Body of pancreas (tissue), 4 donors: Measurements from ENCODE around the gene BRWD1. TPM values are rescaled to one million over a fixed set of nuclear protein-coding genes. Genes with fewer than 3 reads are reported as not detected.

Source experiments
- ATAC-seq: fragments of 150-250 bp; one replicate; pipeline ENCODE4 v1.9.1; 2016
- DNase-seq, 4 donors: peaks; one replicate each; pipeline ENCODE4 v3.0.0-alpha.2; 2019
- H3K27ac ChIP-seq, 4 donors: fragments of 200-600 bp; sonication (generic); 1 replicate in 3 of 4; 2 replicates in 1 of 4; pipeline versions ENCODE4 v1.5.1 to v1.6.1; 2016 to 2019; ENCODE audit warnings: mild to moderate bottlenecking in 1 of 4, mixed read lengths in 1 of 4, moderate library complexity in 1 of 4
- H3K27me3 ChIP-seq, 2 donors: fragments of 200-600 bp; sonication (generic); one replicate each; pipeline ENCODE4 v1.6.0; 2016; ENCODE audit warnings: mild to moderate bottlenecking in 1 of 2
- H3K36me3 ChIP-seq, 2 donors: fragments of 200-600 bp; sonication (generic); replicated peaks in 1 of 2; 2 replicates each; pipeline ENCODE4 v1.5.1; 2016; ENCODE audit warnings: low read depth in 2 of 2; ENCODE audit not compliant: insufficient read depth in 1 of 2
- H3K4me1 ChIP-seq: fragments of 200-600 bp; sonication (generic); one replicate; pipeline ENCODE4 v1.6.0; 2016
- H3K4me3 ChIP-seq, 2 donors: fragments of 200-600 bp; sonication (generic); 1 replicate in 1 of 2; 2 replicates in 1 of 2; pipeline ENCODE4 v1.5.1; 2016 to 2019
- H3K9me3 ChIP-seq, 3 donors: fragments of 200-600 bp; sonication (generic); 1 replicate in 2 of 3; 2 replicates in 1 of 3; pipeline ENCODE4 v1.5.1; 2016
- POLR2A ChIP-seq, 3 donors: fragments of 450-650 bp; IDR thresholded peaks; one replicate each; pipeline ENCODE4 v1.6.1; 2016; ENCODE audit warnings: antibody characterized with exemption in 3 of 3, mild to moderate bottlenecking in 2 of 3
- WGBS, 2 donors: methylation state at CpG; one replicate each; pipeline ENCODE4 v1.1.5; 2017; 5-methylcytosine and 5-hydroxymethylcytosine counted together
- intact Hi-C: fragments of 100-400 bp; cut with DNase I; formaldehyde crosslinking; loops from one replicate; pipeline ENCODE4 v1.15.1; 2023
- total RNA-seq, 2 donors: library from RNA; depleted of rRNA; stranded (reverse); fragments of >200 nt; gene quantifications; one replicate each; pipeline ENCODE4 v1.1.0, GENCODE V29; 2016
- TF ChIP-seq, protein P1 (sequence below), 7 experiments: fragments of 450-650 bp in 4 of 7; fragments of 200-600 bp in 3 of 7; sonication (generic) in 3 of 7; IDR thresholded peaks; one replicate each; pipeline ENCODE4 v1.5.1; 2016 to 2019; ENCODE audit warnings: antibody characterized with exemption in 7 of 7

BRWD1 gene
- total RNA-seq, 2 donors from 2014 or later: 53.7 to 75.2 TPM

- H3K9me3 ChIP-seq: no peaks in the 10 kb centered on the region
- no peaks in the 10 kb centered on the region for H3K27me3 ChIP-seq
- intact Hi-C loops: no loop called here
- H3K4me3 ChIP-seq: no peak overlapping the region
- 89 to 92% methylated on average over 8 of the region's 8 CpGs for WGBS, 2 donors
- no peak for ATAC-seq
- no peaks in the 10 kb centered on the region for H3K4me1 ChIP-seq
- H3K27ac ChIP-seq: no peak overlapping the region
- peaks cover 0 to 6% of the 10 kb centered on the region in 2 donors for H3K36me3 ChIP-seq
- no peak for DNase-seq
- no peak for TF ChIP-seq POLR2A (IDR thresholded peaks at IDR 0.05)
- TF ChIP-seq, protein P1, sequence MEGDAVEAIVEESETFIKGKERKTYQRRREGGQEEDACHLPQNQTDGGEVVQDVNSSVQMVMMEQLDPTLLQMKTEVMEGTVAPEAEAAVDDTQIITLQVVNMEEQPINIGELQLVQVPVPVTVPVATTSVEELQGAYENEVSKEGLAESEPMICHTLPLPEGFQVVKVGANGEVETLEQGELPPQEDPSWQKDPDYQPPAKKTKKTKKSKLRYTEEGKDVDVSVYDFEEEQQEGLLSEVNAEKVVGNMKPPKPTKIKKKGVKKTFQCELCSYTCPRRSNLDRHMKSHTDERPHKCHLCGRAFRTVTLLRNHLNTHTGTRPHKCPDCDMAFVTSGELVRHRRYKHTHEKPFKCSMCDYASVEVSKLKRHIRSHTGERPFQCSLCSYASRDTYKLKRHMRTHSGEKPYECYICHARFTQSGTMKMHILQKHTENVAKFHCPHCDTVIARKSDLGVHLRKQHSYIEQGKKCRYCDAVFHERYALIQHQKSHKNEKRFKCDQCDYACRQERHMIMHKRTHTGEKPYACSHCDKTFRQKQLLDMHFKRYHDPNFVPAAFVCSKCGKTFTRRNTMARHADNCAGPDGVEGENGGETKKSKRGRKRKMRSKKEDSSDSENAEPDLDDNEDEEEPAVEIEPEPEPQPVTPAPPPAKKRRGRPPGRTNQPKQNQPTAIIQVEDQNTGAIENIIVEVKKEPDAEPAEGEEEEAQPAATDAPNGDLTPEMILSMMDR (IDR thresholded peaks at IDR 0.05): no peak
Measured at GRCh38 chr21:39281207-39281606, 32.2 kb downstream of the BRWD1 start.

GRCh38 chr21:39269620-39270019 lies 43.8 kb downstream of the BRWD1 start:
- Histone ChIP-seq H3K27ac (no peak overlapping the region), H3K4me1 (no peaks in the 10 kb centered on the region), H3K4me3 (no peak overlapping the region), H3K9me3 (no peaks in the 10 kb centered on the region), H3K27me3 (no peaks in the 10 kb centered on the region), H3K36me3 (peaks cover 4 to 12% of the 10 kb centered on the region in 2 donors)
- intact Hi-C loops: no loop called here
- TF ChIP-seq, protein P1 (IDR thresholded peaks at IDR 0.05): no peak
- no peak for TF ChIP-seq POLR2A (IDR thresholded peaks at IDR 0.05)
- ATAC-seq: no peak
- no peak for DNase-seq
- 73 to 74% methylated on average over 2 of the region's 2 CpGs for WGBS, 2 donors

DNA sequence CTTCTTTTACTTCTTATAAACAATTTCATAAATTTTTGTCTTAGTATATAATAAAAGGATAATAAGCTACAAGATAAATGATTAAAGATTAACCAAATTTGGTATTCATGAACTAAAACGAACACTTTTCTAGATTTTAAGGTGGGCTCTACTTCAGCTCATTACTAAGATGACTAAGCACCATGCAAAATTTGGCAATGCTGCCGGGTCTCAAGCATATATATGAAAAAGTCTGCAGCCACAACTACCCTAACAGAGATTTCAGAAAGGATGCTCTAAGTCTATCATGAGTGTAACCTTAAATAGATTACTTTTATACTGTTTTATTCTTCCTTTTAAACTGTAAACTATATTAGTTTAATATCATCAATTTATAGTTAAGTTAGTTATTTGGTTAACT lies 47.8 kb downstream of the BRWD1 start:
- intact Hi-C loops: no loop called here
- no peak for DNase-seq
- H3K27me3 ChIP-seq: no peaks in the 10 kb centered on the region
- H3K27ac ChIP-seq: no peak overlapping the region
- 36 to 40% methylated on average over 2 of the region's 2 CpGs for WGBS, 2 donors
- H3K9me3 ChIP-seq: no peaks in the 10 kb centered on the region
- H3K36me3 ChIP-seq: peaks cover 10 to 13% of the 10 kb centered on the region in 2 donors
- H3K4me1 ChIP-seq: no peaks in the 10 kb centered on the region
- no peak for TF ChIP-seq POLR2A (IDR thresholded peaks at IDR 0.05)
- TF ChIP-seq, protein P1 (IDR thresholded peaks at IDR 0.05): no peak
- no peak for ATAC-seq
- H3K4me3 ChIP-seq: no peak overlapping the region

DNA sequence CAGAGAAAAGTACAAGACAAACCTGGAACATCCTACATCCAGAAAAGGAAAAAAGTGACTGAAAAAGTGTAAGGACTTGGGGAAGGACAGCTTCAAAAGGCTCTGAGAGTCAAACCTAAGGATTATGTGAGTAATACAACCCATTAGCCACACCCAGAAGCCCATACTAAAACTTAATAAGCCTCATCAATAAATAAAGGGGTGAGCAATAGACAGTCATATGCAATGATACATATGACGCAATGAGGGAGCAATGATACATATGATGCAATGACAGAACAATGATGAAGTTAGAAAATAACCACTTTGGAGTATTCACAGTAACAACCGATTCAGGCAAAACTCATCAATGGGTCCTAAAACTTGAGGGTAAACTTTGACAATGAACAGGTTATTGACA lies 50.1 kb downstream of the BRWD1 start:
- WGBS, 2 donors: 87 to 92% methylated on average over 2 of the region's 2 CpGs
- H3K4me3 ChIP-seq: no peak overlapping the region
- H3K36me3 ChIP-seq: peaks cover 9 to 11% of the 10 kb centered on the region in 2 donors
- no peaks in the 10 kb centered on the region for H3K27me3 ChIP-seq
- ATAC-seq (no peak), DNase-seq (no peak)
- H3K9me3 ChIP-seq: no peaks in the 10 kb centered on the region
- intact Hi-C loops: no loop called here
- H3K27ac ChIP-seq: no peak overlapping the region
- peaks cover 5% of the 10 kb centered on the region for H3K4me1 ChIP-seq
- TF ChIP-seq, protein P1 (IDR thresholded peaks at IDR 0.05): no peak
- TF ChIP-seq POLR2A (IDR thresholded peaks at IDR 0.05): no peak

GRCh38 chr21:39258207-39258606 lies 55.2 kb downstream of the BRWD1 start:
- H3K27ac ChIP-seq: no peak overlapping the region
- ATAC-seq (no peak), DNase-seq (no peak)
- WGBS, 2 donors: 36 to 41% methylated on average over 4 of the region's 4 CpGs
- H3K36me3 ChIP-seq: peaks cover 7 to 9% of the 10 kb centered on the region in 2 donors
- peaks cover 13% of the 10 kb centered on the region for H3K4me1 ChIP-seq
- H3K9me3 ChIP-seq: no peaks in the 10 kb centered on the region
- H3K27me3 ChIP-seq: no peaks in the 10 kb centered on the region
- H3K4me3 ChIP-seq: no peak overlapping the region
- TF ChIP-seq POLR2A (IDR thresholded peaks at IDR 0.05): no peak
- TF ChIP-seq, protein P1 (IDR thresholded peaks at IDR 0.05): no peak
- intact Hi-C loops: no loop called here
